Right lobe of liver (tissue), 6 donors: ENCODE measurements around the gene HOMER1. TPM values are rescaled to one million over a fixed set of nuclear protein-coding genes. Genes with fewer than 3 reads are reported as not detected.

ENCODE experiments used
- ATAC-seq, 4 donors: fragments of 200-7000 bp; cut with Tn5 transposase; one replicate each; pipeline ENCODE4 v1.9.1; 2020; ENCODE audit warnings: mild to moderate bottlenecking in 4 of 4, moderate library complexity in 4 of 4
- DNase-seq, 3 donors: peaks; one replicate each; pipeline ENCODE4 v3.0.0-alpha.2; 2020
- H3K27ac ChIP-seq, 3 donors: fragments of 200-600 bp; one replicate each; pipeline ENCODE4 v1.8.0; 2022
- H3K27me3 ChIP-seq, 2 donors: fragments of 200-600 bp; one replicate each; pipeline ENCODE4 v1.8.0; 2022
- H3K36me3 ChIP-seq, 4 donors: fragments of 200-600 bp; sonication (generic) in 1 of 4; one replicate each; pipeline versions ENCODE4 v1.5.1 to v1.8.0; 2017 to 2022; ENCODE audit warnings: control low read depth in 1 of 4
- H3K4me1 ChIP-seq, 4 donors: fragments of 200-600 bp; sonication (generic) in 1 of 4; one replicate each; pipeline versions ENCODE4 v1.5.1 to v1.8.0; 2017 to 2022; ENCODE audit warnings: control low read depth in 1 of 4
- H3K4me3 ChIP-seq, 3 donors: fragments of 200-600 bp; one replicate each; pipeline ENCODE4 v1.8.0; 2022
- H3K9me3 ChIP-seq, 4 donors: fragments of 200-600 bp; sonication (generic) in 1 of 4; one replicate each; pipeline versions ENCODE4 v1.5.1 to v1.8.0; 2017 to 2022; ENCODE audit warnings: control low read depth in 1 of 4
- CTCF ChIP-seq, 4 donors: fragments of 200-600 bp in 3 of 4; fragments of 450-650 bp in 1 of 4; IDR thresholded peaks; one replicate each; pipeline versions ENCODE4 v1.5.1 to v1.8.0; 2016 to 2022; ENCODE audit warnings: antibody characterized with exemption in 4 of 4, mild to moderate bottlenecking in 2 of 4
- POLR2A ChIP-seq: fragments of 450-650 bp; IDR thresholded peaks from one replicate; pipeline ENCODE4 v1.6.1; 2017; ENCODE audit warnings: antibody characterized with exemption, mild to moderate bottlenecking
- WGBS: methylation state at CpG from one replicate; pipeline ENCODE4 v1.1.6; 2018; ENCODE audit warnings: low coverage, low lambda C conversion rate; ENCODE audit not compliant: insufficient coverage; ENCODE audit errors: missing lambda C conversion rate; 5-methylcytosine and 5-hydroxymethylcytosine counted together
- intact Hi-C, 2 donors: fragments of 100-400 bp; cut with DNase I; formaldehyde crosslinking; loops; one replicate each; pipeline versions ENCODE4 v1.11.2 to v1.14.1; 2022
- total RNA-seq, 6 experiments: library from RNA; depleted of rRNA in 2 of 6; stranded (reverse); fragments of >200 nt in 2 of 6; fragmentation: NEBNext Ultra II Directional in 3 of 6; extraction: Animal tissue kit (Norgen Biotek cat#: 25700) in 3 of 6; gene quantifications; one replicate each; pipeline versions ENCODE4 v1.1.0 to v1.2.4, GENCODE V29; 2016 to 2023
- donor health status: DM: no; HTN: yes; CAD: no.
- donor health status: DM: no; HTN: no; CAD: no.
- donor health status: DM: no; HTN: no; CAD: no.
- donor health status: DM: no; HTN: yes; CAD: no.
- donor health status: DM: no; HTN: yes; CAD: no.

Gene HOMER1
- total RNA-seq, 6 experiments from 2014 or later = 0.26 to 1.7 (median 1.2) TPM

- 71% methylated on average over 2 of the region's 2 CpGs for WGBS
- ATAC-seq (no peak), DNase-seq (no peak)
- Histone ChIP-seq H3K36me3 (no peaks in the 10 kb centered on the region), H3K27ac (no peak overlapping the region), H3K4me1 (no peaks in the 10 kb centered on the region), H3K4me3 (no peak overlapping the region), H3K27me3 (no peaks in the 10 kb centered on the region), H3K9me3 (no peaks in the 10 kb centered on the region)
- TF ChIP-seq CTCF (IDR thresholded peaks at IDR 0.05) (no peak), POLR2A (no peak)
- intact Hi-C loops = no loop called here
Observed at GRCh38 chr5:79349881-79350280, 164.1 kb downstream of the HOMER1 start.

DNA sequence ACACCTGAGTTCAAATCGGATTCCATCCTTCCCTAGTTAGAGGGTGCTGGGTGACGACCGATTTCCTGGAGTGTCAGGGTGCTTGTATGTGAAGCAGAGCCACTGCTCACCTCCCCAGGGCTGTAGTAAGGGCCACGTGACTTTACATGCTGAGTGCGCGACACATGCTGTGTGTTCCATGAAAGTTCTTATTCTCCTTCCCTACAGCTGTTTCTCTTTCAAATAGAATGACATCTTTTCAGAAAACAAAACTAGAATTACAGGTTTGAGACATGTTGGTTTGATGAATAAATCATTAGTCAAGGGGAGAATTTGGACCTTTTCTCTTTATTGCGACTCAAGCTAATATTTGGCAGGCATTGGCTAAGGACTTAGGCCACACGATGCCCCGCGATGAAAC, 164.9 kb downstream of the HOMER1 start:
- H3K9me3 ChIP-seq = no peaks in the 10 kb centered on the region
- H3K4me1 ChIP-seq = no peaks in the 10 kb centered on the region
- no peaks in the 10 kb centered on the region for H3K27me3 ChIP-seq
- DNase-seq (no peak), ATAC-seq (no peak)
- H3K4me3 ChIP-seq = no peak overlapping the region
- intact Hi-C loops = no loop called here
- no peak overlapping the region for H3K27ac ChIP-seq
- H3K36me3 ChIP-seq = no peaks in the 10 kb centered on the region
- WGBS = 76% methylated on average over 5 of the region's 10 CpGs
- TF ChIP-seq POLR2A (no peak), CTCF (IDR thresholded peaks at IDR 0.05) (no peak)

GRCh38 chr5:79346420-79346824, 167.5 kb downstream of the HOMER1 start:
- H3K4me1 ChIP-seq = no peaks in the 10 kb centered on the region
- H3K36me3 ChIP-seq = no peaks in the 10 kb centered on the region
- WGBS = 82% methylated on average over 6 of the region's 6 CpGs
- TF ChIP-seq CTCF (IDR thresholded peaks at IDR 0.05) (no peak), POLR2A (no peak)
- no peak overlapping the region for H3K27ac ChIP-seq
- DNase-seq = no peak
- H3K27me3 ChIP-seq = no peaks in the 10 kb centered on the region
- no peak overlapping the region for H3K4me3 ChIP-seq
- H3K9me3 ChIP-seq = no peaks in the 10 kb centered on the region
- ATAC-seq = no peak
- intact Hi-C loops = no loop called here

GRCh38 chr5:79333852-79334557, 179.9 kb downstream of the HOMER1 start:
- Histone ChIP-seq H3K4me3 (no peak overlapping the region), H3K9me3 (no peaks in the 10 kb centered on the region), H3K36me3 (no peaks in the 10 kb centered on the region), H3K4me1 (no peaks in the 10 kb centered on the region), H3K27me3 (no peaks in the 10 kb centered on the region), H3K27ac (no peak overlapping the region)
- WGBS = 51% methylated on average over 6 of the region's 10 CpGs
- DNase-seq (no peak), ATAC-seq (no peak)
- TF ChIP-seq CTCF (IDR thresholded peaks at IDR 0.05) = no peak
- no peak for TF ChIP-seq POLR2A
- intact Hi-C loops = no loop called here
